Activated T-helper 17 cell treated with anti-CD3 and anti-CD28 coated beads, Interleukin-2, amount 50 U/mL, for 72 hours (primary cell): ENCODE data around the gene TMEM95. TPM values are rescaled to one million over a fixed set of nuclear protein-coding genes. Genes with fewer than 3 reads are reported as not detected.
"Not testable (repeated sequence)": the region's sequence is repeated elsewhere in the genome, so short reads cannot be mapped to it uniquely, and the experiment has no call there.

Experiments
- ATAC-seq: fragments of 150-1000 bp; cut with Tn5 transposase; replicated peaks from 2 replicates; pipeline ENCODE4 v1.10.0; 2021; ENCODE audit warnings: mild to moderate bottlenecking, moderate library complexity
- H3K27ac Mint-ChIP-seq: one replicate; pipeline ENCODE4 v1.8.0; 2022; ENCODE audit warnings: mixed read lengths
- H3K27me3 Mint-ChIP-seq: one replicate; pipeline ENCODE4 v1.8.0; 2022; ENCODE audit warnings: mixed read lengths
- H3K36me3 Mint-ChIP-seq: one replicate; pipeline ENCODE4 v1.8.0; 2022; ENCODE audit warnings: low read depth, mild to moderate bottlenecking, mixed read lengths
- H3K4me1 Mint-ChIP-seq: one replicate; pipeline ENCODE4 v1.8.0; 2022; ENCODE audit warnings: mixed read lengths
- H3K4me3 Mint-ChIP-seq: one replicate; pipeline ENCODE4 v1.8.0; 2022; ENCODE audit warnings: mild to moderate bottlenecking, mixed read lengths
- H3K9me3 Mint-ChIP-seq: one replicate; pipeline ENCODE4 v1.8.0; 2022; ENCODE audit warnings: mixed read lengths
- total RNA-seq, 2 donors: library from RNA; stranded (reverse); gene quantifications; one replicate each; pipeline ENCODE4 v1.2.3, GENCODE V29; 2022

The TMEM95 gene
- total RNA-seq, 2 donors from 2014 or later, result 0.22 to 1.1 TPM

DNA sequence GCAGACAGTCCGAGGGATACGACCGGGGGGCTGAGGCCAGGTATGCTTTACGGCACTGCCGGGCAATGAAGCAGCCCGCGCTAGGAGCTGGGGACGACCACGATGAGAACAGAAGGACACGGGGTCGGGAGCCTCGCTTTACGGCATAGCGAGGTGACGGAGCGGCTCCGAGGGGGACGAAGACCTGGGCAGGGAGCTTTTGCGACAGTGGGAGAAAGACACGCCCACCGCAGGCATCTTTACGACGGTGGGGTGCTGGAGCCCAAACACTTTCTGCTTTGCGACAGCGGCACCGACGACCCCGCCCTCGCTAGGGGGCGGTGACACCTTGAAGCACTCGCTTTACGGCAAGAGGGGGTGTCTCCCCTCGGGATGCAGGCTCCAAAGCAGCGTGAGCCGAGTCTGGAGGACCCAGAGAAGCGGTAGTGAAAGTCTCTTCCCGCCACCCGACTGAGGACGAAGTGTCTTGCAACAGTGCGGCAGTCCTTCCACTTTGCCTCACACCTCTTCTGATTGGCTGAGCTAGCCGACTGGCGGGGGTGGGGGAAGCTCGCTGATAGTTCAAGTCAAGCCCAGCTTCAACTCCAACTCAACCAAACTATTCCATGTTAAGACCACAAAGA, 25.5 kb upstream of the TMEM95 start:
- Mint-ChIP-seq H3K27ac (peak overlapping the region; percentile 97), H3K9me3 (no peaks in the 10 kb centered on the region), H3K4me3 (peak overlapping the region; percentile 99), H3K36me3 (no peaks in the 10 kb centered on the region), H3K27me3 (no peaks in the 10 kb centered on the region), H3K4me1 (peaks cover 20% of the 10 kb centered on the region)
- ATAC-seq, result peak; percentile 73

DNA sequence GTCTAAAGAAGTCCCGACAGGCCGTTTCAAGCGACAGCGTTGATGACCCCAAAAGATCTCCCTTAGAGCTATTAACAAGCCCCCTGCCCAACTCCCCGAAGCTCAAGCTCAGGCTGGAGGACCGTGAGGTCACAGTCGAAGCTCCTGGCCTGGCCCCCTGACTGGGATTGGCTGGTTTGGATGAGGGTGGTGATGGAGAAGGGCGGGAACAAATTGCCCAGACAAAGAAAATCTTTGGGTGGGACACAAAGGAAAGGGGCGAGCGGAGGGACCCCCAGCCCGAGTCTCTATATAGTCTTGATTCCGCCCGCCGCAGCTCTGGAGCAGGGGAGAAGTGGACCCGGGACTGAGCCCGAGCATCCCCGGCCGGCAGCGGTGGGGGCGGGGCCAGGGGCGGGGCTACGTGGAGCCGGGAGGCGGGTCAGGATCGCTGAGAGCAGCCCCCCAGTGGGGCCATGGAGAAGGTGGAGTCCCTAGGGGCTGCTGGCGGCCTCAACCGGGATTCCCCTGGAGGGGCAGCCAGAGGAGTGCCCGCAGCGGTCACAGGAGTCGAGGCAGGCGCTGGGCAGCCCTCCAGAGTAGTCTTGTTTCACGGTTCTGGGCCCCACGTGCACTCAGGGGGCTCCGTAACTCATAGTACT, 24.8 kb upstream of the TMEM95 start:
- Mint-ChIP-seq H3K27me3 (no peaks in the 10 kb centered on the region), H3K4me1 (peaks cover 21% of the 10 kb centered on the region), H3K36me3 (no peaks in the 10 kb centered on the region), H3K27ac (peak overlapping the region; percentile 97), H3K9me3 (no peaks in the 10 kb centered on the region), H3K4me3 (peak overlapping the region; percentile 99)
- peak; percentile 84 for ATAC-seq

DNA sequence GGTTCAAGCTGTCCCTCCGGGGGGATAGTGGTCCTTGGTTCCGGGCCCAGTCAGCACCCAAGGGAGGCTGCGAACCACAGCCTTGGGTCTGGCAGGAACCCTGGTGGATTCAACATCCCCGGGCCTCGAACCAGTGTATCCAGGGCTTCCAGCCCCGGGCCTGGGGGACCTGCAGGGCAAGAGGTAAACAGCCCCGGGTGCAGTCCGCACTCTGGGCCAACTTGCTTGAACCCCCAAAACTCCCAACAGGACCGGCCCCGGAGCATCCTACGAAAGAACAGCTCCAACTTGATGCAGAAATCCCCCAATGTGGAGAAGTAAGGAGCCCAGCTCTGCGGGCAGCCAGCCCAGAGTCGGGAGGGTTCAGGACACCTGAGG, 24.3 kb upstream of the TMEM95 start:
- no peaks in the 10 kb centered on the region for H3K36me3 Mint-ChIP-seq
- no peaks in the 10 kb centered on the region for H3K9me3 Mint-ChIP-seq
- ATAC-seq, result no peak
- peaks cover 26% of the 10 kb centered on the region for H3K4me1 Mint-ChIP-seq
- H3K27me3 Mint-ChIP-seq, result no peaks in the 10 kb centered on the region
- H3K27ac Mint-ChIP-seq, result peak overlapping the region; percentile 37
- peak overlapping the region; percentile 99 for H3K4me3 Mint-ChIP-seq

DNA sequence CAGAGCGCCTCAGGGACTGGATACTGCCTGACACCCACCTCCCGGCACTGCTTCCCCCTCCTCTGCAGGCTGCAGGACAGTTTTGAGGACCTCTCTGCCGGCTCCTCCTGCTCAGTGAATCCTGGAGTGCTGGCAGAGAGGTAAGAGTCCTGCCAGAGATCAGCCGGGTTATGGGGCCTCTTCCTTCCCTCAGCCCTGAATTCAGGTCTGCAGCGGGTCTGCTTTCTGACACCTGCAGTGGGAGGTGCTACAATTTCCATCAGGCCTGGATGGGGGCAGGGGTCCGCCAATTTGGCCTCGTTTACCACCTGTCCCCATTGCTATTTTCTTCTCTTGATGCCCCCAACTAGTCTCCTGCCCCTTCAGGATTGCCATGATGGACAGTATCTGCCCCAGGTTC, 22.8 kb upstream of the TMEM95 start:
- H3K27me3 Mint-ChIP-seq, result no peaks in the 10 kb centered on the region
- H3K4me3 Mint-ChIP-seq, result peak overlapping the region; percentile 99

DNA sequence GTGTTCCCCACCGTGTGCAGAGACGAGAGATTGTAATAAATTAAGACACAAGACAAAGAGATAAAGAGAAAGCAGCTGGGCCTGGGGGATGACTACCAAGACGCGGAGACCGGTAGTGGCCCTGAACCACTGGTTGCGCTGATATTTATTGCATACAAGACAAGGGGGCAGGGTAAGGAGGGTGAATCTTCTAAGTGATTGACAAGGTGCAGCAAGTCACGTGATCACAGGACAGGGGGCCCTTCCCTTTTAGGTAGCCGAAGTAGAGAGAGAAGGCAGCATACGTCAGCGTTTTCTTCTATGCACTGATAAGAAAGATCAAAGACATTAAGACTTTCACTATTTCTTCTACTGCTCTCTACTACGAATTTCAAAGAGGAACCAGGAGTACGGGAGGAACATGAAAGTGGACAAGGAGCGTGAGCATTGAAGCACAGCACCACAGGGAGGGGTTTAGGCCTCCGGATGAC, 22.3 kb upstream of the TMEM95 start:
- H3K36me3 Mint-ChIP-seq, result peaks cover 17% of the 10 kb centered on the region
- H3K4me1 Mint-ChIP-seq, result peaks cover 35% of the 10 kb centered on the region
- not testable (repeated sequence) for H3K9me3 Mint-ChIP-seq, ATAC-seq, H3K27me3 Mint-ChIP-seq
- H3K4me3 Mint-ChIP-seq, result peak overlapping the region; percentile 99
- H3K27ac Mint-ChIP-seq, result peak overlapping the region; percentile 80

More for the DNA sequence above, 22.8 kb upstream of the TMEM95 start:
- peak overlapping the region; percentile 80 for H3K27ac Mint-ChIP-seq
- H3K9me3 Mint-ChIP-seq, result no peaks in the 10 kb centered on the region
- peaks cover 32% of the 10 kb centered on the region for H3K4me1 Mint-ChIP-seq
- no peak for ATAC-seq
- H3K36me3 Mint-ChIP-seq, result peaks cover 11% of the 10 kb centered on the region

DNA sequence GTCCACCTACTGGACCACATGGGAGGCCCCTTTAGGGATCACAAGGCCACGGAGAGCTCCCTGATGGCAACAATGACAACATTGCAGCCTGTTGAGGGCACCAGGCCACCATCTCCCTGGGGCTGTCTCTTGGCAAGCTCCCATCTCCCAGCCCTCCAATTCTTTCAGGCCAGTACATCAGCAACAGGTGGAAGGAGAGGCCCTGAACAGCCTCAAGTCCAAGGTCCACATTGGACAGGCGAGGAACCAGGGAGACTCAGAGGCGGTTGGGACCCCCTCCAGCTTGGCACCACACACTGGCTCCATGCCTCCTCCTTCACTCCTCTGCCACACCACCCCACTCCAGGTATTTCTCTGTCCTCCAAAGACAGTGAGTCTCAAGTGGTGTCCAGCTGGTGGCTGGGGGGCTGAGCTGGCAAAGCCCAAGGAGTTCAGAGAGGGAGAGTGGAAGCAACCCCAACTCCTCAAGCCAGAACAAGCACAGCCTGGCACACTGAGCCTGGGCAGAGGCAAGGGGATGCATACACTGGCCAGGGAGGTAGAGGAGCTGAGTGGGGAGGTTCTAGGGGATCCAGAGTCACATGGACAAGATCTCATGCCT, 19.9 kb upstream of the TMEM95 start:
- Mint-ChIP-seq H3K36me3 (peaks cover 41% of the 10 kb centered on the region), H3K27me3 (no peaks in the 10 kb centered on the region), H3K27ac (peak overlapping the region; percentile 93), H3K4me1 (peaks cover 30% of the 10 kb centered on the region), H3K4me3 (peak overlapping the region; percentile 99), H3K9me3 (no peaks in the 10 kb centered on the region)
- no peak for ATAC-seq

DNA sequence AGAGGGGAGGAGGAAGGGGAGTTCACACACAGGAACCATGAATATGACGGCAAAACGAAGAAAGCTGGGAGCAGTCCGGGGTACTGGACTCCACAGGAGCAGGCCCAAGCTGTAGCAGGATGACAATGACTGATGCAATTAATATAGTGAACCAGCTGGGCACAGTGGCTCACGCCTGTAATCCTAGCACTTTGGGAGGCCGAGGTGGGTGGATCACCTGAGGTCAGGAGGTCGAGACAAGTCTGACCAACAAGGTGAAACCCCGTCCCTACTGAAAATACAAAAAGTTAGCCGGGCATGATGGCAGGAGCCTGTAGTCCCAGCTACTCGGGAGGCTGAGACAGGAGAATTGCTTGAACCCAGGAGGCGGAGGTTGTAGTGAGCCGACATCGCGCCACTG, 19.2 kb upstream of the TMEM95 start:
- H3K4me3 Mint-ChIP-seq, result peak overlapping the region; percentile 99
- peaks cover 30% of the 10 kb centered on the region for H3K4me1 Mint-ChIP-seq
- not testable (repeated sequence) for ATAC-seq, H3K9me3 Mint-ChIP-seq, H3K27me3 Mint-ChIP-seq
- H3K27ac Mint-ChIP-seq, result peak overlapping the region; percentile 93
- peaks cover 48% of the 10 kb centered on the region for H3K36me3 Mint-ChIP-seq

DNA sequence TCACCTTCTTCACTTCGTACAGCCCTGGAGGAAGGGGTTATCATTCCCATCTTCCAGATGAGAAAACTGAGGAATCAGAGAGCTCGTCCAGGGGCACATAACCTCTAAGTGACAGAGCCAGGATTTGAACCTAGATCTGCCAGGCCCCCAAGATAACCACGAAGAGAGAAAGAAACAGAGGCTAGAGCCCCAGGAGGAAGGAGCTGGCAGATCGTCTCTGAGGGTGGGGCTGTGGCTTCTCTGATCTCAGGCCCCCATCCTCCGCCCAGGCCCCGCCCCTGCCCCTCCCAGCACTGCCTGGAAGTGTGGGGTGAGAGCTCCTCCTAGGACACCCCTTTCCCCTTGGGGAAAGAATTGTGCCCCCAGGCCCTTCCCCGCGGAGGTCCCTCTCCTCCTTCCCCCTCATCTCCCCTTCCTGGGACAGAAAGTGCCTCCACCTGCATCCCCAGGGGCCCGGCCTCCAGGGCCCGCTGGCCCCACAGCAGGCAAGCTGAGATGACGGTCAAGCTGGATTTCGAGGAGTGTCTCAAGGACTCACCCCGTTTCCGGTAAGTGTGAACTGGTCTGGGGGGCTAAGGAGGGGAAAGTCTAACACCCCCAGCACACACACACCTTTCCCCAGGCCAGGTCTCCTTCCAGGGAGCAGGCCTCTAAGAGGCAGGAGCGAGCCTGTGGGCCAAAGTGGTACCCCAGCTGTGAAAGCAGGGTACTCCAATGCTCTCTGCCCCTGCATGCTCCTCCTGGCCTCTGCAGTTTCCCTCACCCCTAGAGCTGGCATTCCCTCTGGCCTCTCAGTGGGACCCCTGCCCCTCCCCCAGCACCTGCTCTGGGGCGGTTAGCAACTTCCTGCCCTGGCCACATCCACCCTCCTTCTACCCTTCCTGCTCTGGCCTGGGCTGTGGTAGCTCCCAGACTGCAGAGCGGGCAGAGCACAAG, 18.4 kb upstream of the TMEM95 start, which contains the start of gene ACAP1:
Gene ACAP1, plus strand, starts transcription at position 290 of the 936 bp plus-strand sequence. Its CDS starts 206 bp downstream, at position 496.
- no peaks in the 10 kb centered on the region for H3K9me3 Mint-ChIP-seq
- ATAC-seq, result peak; percentile 97
- peaks cover 32% of the 10 kb centered on the region for H3K4me1 Mint-ChIP-seq
- H3K27me3 Mint-ChIP-seq, result no peaks in the 10 kb centered on the region
- peaks cover 55% of the 10 kb centered on the region for H3K36me3 Mint-ChIP-seq
- peak within 1 kb of the TSS; percentile 93 for H3K27ac Mint-ChIP-seq
- peak within 1 kb of the TSS; percentile 99 for H3K4me3 Mint-ChIP-seq

DNA sequence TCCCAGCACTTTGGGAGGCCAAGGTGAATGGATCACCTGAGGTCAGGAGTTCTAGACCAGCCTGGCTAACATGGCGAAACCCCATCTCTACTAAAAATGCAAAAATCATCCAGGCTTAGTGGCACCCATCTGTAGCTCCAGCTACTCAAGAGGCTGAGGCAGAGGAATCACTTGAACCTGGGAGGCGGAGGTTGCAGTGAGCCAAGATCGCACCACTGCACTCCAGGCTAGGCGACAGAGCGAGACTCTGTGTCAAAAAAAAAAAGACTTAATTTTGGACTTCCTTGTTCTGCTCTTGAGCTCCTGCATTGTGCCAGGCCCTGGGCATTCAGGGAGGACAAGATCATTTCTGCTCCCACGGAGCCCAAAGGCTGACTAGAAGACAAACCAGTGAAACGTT, 17.4 kb upstream of the TMEM95 start:
- peaks cover 66% of the 10 kb centered on the region for H3K36me3 Mint-ChIP-seq
- not testable (repeated sequence) for H3K9me3 Mint-ChIP-seq, ATAC-seq, H3K27me3 Mint-ChIP-seq
- H3K4me1 Mint-ChIP-seq, result peaks cover 29% of the 10 kb centered on the region
- peak overlapping the region; percentile 99 for H3K4me3 Mint-ChIP-seq
- peak overlapping the region; percentile 93 for H3K27ac Mint-ChIP-seq

DNA sequence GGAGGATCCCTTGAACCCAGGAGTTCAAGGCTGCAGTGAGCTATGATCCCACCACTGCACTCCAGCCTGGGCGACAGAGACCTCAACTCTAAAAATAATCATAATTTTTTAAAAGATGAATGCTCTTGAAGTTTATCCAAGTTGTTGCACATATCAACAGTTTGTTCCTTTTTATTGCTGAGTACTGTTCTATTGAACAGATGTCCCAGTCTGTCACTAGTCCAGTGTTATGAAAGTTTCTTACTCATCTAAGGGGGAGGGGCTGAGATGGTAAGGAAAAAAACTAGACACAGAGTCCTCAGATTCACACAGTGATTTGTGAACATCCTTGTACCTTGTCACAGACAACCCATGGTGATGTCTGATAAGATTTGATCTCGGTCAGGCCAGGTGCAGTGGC, 14.8 kb upstream of the TMEM95 start:
- peak overlapping the region; percentile 99 for H3K4me3 Mint-ChIP-seq
- H3K36me3 Mint-ChIP-seq, result peaks cover 92% of the 10 kb centered on the region
- H3K27ac Mint-ChIP-seq, result peak overlapping the region; percentile 59
- no peaks in the 10 kb centered on the region for H3K27me3 Mint-ChIP-seq
- H3K4me1 Mint-ChIP-seq, result peaks cover 30% of the 10 kb centered on the region
- no peaks in the 10 kb centered on the region for H3K9me3 Mint-ChIP-seq
- ATAC-seq, result no peak

DNA sequence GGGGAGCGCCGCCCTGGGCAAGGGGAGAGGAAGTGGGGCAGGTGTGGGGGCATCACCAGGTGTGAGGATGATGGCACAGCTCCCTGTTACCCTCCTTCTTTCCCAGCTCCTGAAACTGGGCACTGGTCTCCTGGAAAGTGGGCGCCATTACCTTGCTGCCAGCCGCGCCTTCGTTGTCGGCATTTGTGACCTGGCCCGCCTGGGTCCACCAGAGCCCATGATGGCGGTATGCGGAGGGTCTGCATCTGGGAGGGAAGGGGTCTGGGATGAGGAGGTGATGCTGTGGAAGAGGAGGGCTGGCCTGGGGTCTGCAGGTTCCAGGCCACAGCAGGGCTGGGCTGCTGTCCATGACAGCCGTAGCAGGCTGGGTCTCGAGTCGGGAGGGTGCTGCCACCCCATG, 13.1 kb upstream of the TMEM95 start:
- Mint-ChIP-seq H3K9me3 (no peaks in the 10 kb centered on the region), H3K36me3 (peaks cover 100% of the 10 kb centered on the region), H3K27ac (peak overlapping the region; percentile 54), H3K4me3 (no peak overlapping the region), H3K27me3 (no peaks in the 10 kb centered on the region), H3K4me1 (peaks cover 20% of the 10 kb centered on the region)
- no peak for ATAC-seq

DNA sequence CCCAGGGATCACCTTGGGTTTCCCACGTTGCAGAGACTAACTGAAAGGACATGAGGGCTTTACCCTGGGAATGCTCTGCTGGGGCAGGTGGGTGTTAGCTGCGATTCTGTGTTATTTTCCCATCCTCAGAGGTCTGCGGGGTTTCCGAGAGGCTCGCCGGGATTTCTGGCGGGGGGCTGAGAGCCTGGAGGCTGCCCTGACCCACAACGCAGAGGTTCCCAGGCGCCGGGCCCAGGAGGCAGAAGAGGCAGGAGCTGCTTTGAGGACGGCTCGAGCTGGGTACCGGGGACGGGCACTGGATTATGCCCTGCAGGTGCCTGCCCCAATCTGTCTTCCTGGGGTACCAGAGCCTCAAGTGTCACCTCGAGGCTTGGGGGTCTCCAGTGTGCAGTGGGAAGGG, 11.7 kb upstream of the TMEM95 start:
- H3K27me3 Mint-ChIP-seq, result no peaks in the 10 kb centered on the region
- no peak for ATAC-seq
- H3K4me3 Mint-ChIP-seq, result no peak overlapping the region
- no peak overlapping the region for H3K27ac Mint-ChIP-seq
- no peaks in the 10 kb centered on the region for H3K9me3 Mint-ChIP-seq
- peaks cover 21% of the 10 kb centered on the region for H3K4me1 Mint-ChIP-seq
- peaks cover 100% of the 10 kb centered on the region for H3K36me3 Mint-ChIP-seq

DNA sequence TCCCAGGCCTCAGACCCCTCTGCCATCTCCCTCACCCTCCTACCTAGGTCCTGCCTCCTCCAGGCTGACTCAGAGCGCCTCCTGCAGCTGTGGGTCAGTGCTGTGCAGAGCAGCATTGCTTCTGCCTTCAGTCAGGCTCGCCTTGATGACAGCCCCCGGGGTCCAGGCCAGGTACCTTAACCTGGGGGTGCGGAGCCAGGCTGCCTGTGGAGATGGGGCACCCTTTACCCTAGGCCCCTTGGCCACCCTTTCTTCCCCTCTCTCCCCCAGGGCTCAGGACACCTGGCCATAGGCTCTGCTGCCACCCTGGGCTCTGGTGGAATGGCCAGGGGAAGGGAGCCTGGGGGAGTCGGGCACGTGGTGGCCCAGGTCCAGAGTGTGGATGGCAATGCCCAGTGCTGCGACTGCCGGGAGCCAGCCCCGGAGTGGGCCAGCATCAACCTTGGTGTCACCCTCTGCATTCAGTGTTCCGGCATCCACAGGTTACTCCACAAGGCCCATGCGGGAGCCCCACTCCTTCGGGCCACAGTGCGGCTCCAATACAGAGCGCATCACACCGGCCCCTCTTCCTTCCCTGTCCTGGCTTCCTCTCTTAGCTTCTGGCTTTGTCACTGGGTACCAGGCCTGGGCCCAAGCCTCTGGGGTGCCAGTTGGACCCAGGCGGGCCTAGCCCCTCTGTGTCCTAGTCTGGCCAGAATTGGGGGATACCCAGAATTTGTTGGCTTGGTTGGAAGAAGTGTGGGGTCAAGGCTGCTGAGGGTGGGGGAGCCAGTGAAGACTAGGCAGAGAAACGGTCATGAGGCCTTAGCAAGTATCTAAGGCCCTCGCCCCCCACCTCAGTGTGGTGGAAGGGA, 8.0 kb upstream of the TMEM95 start:
- ATAC-seq, result no peak
- H3K4me3 Mint-ChIP-seq, result no peak overlapping the region
- no peaks in the 10 kb centered on the region for H3K27me3 Mint-ChIP-seq
- peaks cover 97% of the 10 kb centered on the region for H3K36me3 Mint-ChIP-seq
- peak overlapping the region; percentile 87 for H3K27ac Mint-ChIP-seq
- H3K4me1 Mint-ChIP-seq, result peaks cover 19% of the 10 kb centered on the region
- no peaks in the 10 kb centered on the region for H3K9me3 Mint-ChIP-seq
